NCI-H82 treated with DMSO at 0.1 percent for 48 hours (cell line): Measurements from ENCODE around the gene ALG12.

Experiments used
- DNase-seq: peaks from one replicate; lab custom pipeline; 2025; ENCODE audit not compliant: unreplicated experiment; lab: John Stamatoyannopoulos, UW

The ALG12 gene

DNA sequence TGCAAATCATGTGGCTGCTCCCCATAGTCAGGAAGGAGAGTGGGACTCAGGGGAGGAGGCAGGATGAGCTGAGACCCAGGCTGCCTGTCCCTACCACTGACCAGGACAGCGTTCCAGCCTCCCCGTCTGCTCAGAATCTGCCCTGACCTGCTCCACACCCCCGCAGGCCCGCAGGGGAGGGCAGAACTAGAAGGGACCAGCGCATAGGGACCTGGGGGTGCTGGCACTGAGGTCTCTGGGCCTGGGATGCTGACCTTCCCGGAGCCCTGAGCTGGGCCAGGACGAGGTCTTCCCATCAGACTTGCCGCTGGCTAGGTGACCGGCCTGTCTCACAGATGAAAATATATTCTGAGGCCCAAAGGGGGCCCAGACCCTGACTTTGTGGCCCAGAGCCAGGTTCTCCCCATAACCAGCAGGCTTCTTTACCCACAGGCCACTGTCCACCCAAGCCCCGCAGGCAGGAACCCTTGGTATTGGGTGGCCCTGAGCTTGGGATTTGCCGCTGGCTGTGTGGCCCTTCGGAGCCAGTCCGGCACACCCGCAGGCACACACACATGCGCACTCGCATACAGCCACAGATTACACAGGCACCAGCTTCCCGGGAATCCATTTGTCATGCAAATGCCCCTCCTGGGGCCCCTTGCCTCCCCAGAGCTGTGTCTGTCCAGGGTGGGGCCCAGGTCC, 28.5 kb upstream of the ALG12 start:
- DNase-seq: no peak

DNA sequence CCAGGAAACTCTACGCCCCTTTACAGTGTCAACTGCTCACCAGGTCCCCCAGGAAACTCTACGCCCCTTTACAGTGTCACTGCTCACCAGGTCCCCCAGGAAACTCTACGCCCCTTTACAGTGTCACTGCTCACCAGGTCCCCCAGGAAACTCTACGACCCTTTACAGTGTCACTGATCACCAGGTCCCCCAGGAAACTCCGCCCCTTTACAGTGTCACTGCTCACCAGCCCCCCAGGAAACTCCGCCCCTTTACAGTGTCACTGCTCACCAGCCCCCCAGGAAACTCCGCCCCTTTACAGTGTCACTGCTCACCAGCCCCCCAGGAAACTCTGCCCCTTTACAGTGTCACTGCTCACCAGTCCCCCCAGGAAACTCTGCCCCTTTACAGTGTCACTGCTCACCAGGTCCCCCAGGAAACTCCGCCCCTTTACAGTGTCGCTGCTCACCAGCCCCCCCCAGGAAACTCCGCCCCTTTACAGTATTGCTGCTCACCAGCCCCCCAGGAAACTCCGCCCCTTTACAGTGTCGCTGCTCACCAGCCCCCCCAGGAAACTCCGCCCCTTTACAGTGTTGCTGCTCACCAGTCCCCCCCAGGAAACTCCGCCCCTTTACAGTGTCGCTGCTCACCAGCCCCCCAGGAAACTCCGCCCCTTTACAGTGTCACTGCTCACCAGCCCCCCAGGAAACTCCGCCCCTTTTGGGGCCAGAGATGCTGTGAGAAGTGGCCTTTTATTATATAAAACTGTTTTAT, 27.0 kb upstream of the ALG12 start:
- DNase-seq: peak; percentile 67

DNA sequence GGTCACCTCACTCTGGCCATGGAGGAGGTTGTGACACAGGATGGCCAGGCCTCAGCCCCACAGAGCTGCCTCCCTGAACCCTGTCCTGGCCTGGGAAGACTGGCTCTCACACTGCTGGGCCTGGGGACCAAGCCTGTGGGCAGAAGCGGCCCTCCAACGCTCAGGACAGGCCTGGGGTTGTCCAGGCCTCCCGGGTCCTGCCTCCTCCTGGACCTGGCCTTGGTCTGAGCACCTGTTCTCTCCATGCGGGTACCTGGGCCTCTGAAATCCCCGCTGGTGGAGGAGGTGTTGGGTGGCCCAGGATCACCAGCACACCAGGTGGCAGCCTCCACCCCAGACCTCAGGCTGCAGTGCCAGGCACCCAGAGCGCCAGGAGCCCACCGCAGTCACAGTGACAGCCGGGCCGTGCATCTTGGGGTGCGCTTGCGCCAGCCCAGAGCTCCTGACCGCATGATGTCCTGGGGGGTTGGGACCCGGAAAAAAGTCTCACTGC, 26.2 kb upstream of the ALG12 start:
- no peak for DNase-seq

DNA sequence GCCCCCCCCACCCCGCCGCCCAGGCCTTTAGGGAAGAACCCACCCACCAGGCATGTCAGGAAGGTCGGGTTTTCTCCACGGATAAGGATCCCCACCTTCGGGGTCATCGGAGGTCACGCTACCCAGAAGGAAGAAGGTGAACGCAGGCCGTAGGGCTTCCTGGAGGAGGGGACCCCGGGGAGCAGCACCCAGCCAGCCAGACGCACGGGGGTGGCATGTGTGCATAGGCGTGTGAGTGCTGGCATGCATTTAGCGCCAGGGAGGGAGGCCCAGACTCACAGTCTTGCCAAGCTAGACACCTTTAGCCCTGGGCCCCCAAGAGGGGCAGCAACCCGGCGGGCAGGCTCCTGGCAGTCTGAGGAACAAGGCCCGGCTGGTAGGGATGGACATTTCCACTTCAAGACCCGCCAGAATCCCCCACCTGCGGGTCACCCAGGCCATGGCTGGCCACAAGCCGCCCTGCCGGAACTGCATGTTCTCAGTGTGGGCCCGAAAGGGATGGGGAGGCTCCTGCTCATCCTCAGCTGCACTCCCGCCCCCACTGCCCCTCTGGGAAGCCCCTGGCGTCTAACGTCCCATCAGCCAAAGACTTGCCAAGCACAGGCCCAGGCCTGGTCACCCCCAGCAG, 25.6 kb upstream of the ALG12 start:
- DNase-seq: no peak

DNA sequence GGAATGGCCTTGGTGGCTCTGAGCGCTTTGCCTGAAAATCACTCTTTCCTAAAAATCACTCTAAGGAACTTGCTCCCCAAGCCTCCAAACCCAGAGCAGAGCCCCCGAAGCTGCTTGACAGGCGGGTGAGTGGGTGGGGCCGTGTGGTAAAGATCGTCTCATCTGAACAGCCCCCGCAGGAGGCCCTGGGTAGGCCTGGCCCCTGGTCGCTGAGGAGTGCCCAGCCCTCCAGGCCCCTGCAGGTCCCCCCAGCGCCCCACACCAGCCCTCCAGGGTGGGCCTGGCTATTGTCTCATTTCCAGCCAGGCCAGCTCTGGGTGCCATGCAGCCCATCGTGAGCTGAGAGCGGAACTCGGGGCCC, 25.1 kb upstream of the ALG12 start:
- no peak for DNase-seq

DNA sequence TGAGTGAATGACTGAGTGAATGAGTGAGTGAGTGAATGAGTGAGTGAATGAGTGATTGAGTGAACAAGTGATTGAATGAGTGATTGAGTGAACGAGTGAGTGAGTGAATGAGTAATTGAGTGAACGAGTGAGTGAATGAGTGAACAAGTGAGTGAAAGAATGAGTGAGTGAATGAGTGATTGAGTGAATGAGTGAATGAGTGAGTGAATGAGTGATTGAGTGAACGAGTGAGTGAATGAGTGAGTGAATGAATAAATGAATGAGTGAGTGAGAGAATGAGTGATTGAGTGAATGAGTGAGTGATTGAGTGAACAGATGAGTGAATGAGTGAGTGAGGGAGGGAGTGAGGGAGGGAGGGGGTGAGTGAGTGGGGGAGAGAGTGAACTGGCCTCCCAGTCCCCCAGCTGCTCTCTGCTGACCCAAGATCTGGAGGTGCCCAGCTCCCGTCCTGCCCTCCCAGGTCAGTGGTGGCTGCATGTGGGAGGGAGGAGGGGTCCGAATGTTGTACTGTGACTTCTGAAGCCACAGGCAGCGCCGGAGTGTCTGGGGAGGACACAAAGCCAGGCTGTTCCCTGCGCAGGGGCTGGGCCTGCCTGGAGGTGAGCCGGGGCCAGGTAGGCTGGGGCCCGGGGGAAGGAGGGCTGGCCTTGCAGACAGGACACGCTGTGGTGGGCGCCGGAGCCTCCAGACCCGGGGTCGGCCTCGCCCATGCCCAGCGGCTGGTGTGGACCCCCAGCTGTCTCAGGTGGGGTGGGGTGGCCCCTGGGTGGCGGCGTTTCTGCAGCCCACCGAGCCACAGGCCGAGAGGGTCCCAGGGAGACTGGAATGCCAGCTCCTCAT, 24.5 kb upstream of the ALG12 start:
- no peak for DNase-seq

DNA sequence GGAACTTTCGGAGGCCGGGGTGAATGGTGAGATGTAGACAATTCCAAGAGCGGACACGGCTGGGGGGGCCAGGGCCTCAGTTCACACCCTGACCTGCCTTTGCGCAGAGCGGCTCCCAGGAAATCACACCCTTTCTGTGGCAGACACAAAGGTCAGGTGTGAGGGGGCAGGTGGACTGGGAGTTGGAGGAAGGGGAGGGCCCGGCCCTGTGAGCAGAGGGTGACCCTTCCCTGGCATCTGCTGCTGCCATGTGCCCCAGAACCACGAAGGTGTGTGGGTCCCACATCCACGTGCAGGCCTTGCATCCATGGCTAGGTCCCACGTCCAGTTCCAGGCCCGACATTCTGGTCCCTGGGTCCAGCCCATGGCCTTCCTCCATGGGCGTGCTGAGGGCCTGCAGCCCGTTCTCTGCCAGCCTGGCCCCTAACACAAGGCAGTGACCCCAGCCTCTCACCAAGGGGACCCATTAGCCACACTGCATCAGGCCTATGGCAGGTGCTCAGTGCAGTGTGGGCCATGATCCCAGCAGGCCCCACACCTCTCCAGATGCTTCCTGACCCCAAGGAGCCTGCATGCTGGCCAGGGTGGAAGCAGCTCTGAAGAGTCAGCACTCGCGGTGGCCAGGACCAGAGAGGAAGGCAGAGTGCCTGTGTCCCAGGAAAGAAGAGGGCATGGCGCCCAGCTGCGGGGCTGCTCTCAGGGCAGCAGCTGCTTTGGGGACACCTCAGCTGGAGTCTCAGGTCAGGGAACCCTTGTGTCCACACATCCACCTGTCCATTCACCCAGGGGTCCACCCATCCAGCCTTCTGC, 23.5 kb upstream of the ALG12 start:
- DNase-seq: no peak

DNA sequence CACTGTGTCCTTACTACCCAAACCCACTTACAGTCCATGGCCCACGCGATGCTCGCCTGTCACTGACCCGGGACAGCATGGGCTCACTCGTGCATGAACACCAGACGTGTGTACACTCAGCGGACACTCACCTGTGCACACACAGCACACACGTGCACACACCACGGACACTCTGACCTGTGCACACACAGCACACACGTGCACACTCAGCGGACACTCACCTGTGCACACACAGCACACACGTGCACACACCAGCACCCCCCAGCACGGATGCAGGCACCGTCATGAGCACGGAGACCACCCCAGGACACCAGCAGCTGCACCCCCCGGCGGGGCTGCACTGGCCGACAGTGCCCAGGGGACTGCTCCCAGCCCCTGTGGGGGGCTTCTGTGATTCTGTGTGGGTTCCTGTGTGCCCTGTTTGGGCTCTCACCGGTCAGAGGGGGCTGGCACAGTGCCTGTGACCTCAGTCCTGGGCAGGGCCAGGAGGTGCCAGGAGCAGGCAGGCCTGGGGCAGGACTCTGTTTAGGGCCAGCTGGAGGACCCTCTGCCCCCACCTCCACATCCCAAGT, 20.4 kb upstream of the ALG12 start:
- DNase-seq: no peak

DNA sequence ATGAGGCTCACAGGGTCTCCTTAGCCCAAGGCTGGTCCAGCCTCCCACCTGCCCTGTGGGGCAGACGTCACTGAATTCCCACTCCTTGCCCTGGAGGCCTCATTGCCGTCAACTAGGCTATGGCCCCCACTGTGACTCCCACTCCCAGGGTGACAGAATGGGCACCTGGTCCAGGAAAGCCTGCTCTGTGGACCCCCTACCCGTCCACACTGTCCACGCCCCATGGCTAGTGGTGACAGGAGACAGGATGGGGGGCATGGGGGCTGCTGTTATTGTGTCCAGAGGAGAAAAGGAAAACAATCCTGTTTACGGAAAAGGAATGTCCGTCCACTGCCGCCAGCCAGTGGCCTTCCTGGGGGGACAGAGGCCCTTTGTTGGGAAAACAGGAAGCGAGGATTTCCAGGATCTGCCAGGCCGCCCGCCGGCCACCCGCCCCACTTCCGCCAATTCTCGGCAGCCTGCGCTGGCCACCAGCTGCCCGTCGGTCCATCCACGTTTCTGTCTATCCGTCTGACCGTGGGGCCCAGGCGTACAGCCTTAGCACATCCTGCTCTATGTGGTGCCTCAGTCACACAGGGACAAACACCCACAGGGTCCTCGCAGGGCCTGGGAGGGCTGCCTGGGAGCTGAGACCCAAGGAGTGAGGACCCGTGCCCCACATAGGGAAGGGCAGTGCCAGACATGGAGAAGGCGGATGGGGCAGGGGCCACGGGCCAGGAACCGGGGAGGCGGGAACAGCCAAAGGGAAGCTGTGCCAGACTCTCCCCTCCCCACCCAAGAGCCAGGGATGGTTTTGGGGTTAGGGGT, 19.7 kb upstream of the ALG12 start:
- DNase-seq: no peak

DNA sequence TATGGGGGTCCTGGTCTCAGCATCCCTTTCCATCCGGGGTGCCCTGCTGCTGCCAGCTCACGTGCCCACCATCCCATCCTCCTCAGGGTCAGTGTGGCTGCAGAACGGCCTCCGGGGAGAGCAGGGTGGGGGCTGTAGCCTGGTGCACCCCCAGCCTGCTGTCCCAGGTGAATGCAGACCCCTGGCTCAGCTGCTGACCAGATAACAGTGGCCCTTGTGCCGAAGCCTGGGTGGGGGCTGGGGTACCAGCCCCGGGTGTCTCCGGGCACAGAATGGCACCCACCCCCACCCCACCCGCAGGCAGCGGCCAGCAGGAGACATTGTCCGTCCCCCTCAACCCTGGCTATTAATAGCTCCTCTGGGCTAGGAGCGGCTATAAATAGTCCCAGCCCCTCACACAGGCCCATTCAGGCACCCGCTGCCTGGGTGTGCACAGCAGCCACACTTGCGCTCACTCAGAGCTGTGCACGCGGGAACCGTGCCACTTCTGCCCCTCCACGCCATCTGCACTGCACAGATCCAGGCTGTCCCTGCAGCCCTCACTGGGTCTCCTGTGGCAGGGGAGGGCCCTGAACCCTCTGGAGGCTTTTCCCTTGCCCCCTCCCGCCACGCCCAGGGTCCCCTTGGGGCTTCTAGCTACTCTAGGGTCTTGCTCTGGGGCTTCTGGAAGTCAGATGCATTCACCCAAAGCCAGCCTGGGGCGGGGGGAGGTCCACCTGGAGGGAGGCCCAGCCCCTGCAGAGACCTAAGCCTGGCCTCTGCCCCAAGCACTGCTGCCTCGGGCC, 18.9 kb upstream of the ALG12 start:
- no peak for DNase-seq

DNA sequence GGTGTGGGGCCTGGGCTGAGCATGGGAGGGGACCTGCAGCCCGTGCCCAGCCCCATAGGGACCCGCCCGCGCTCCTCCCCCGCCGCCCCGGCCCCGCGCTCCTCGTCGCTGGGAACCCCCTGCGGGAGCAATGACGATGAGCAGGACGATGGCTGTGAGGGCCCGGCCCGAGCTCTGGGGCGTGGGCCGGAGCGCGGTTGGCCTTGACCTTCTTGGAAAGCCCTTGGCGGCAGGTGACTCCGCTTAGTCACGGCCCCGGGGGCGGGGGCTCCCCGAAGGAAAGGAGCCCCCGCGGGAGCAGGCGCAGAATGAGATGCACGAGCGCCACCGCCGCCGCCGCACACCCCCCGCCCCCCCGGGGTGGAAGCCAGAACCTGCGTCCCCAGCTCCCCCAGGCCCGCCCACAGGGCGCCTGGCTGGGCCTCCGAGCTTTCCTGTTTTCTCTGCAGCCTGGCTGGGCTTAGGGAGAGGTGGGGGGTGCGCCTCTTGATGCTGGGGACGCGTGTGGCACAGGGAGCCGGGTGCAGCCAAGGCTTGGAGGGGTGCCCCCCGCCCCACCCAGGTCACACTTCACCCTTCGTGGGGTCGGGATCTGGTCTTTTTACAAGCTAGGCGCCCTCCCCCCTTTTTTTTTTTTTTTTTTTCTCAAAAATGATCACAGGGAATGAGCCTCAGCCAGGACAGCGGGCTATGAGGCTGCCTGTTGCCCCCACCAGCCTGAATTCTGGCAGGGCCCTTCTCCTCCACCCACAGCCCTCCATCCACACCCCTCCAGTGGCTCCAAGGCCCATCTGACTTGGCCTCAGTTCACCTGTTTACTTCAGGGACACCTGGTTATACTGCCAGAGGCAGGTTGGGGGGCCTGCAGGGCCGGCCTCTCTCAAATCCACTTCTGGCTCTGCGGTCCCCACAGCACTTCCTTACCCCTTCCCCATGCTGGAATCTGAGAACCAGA, 18.1 kb upstream of the ALG12 start:
- DNase-seq: peak; percentile 19

DNA sequence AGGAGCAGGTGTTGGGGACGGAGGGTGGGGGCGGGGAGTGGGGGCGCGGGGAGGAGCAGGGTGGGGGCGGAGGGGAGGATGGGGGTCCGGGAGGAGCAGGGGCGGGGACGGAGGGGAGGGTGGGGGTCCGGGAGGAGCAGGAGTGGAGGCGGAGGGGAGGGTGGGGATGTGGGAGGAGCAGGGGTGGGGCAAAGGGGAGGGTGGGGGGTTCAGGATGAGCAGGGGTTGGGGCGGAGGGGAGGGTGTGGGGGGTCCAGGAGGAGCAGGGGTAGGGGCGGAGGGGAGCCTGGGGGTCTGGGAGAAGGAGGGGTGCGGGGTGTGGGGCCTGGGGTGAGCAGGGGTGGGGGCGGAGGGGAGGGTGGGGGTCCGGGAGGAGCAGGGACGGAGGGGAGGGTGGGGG, 17.3 kb upstream of the ALG12 start:
- no peak for DNase-seq

DNA sequence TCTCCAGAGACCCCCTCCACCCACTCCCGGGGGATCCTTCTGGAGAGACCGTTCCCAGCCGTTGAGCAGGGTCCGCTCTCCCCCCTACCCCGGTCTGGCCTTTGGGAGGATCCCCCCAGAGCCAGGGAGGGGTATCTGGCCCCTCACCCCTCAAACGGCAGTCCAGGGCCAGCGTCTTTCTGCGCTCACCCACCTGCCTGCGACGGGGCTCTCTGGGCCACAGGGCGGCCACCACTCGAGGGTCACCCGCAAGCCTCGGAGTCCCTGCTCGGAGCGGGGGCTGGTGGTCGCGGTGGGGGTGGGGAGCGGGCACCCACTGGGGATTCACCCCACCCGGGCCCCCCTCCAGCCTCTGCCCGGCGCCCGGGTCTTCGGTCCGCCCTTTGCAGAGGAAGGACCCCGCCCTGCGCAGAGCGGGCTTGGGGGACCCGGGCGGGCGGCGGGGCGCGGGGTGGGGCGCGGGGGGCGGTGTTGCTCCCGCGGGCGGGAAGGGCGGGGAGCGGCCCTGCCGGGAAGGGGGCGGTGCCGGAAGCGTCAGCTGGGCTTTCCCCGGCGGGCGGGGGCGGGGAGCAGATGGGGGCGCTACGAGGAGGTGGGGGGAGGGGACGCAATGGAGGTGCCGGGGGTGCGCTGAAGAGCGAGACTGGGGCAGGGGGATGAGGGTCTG, 16.8 kb upstream of the ALG12 start:
- peak; percentile 5 for DNase-seq

DNA sequence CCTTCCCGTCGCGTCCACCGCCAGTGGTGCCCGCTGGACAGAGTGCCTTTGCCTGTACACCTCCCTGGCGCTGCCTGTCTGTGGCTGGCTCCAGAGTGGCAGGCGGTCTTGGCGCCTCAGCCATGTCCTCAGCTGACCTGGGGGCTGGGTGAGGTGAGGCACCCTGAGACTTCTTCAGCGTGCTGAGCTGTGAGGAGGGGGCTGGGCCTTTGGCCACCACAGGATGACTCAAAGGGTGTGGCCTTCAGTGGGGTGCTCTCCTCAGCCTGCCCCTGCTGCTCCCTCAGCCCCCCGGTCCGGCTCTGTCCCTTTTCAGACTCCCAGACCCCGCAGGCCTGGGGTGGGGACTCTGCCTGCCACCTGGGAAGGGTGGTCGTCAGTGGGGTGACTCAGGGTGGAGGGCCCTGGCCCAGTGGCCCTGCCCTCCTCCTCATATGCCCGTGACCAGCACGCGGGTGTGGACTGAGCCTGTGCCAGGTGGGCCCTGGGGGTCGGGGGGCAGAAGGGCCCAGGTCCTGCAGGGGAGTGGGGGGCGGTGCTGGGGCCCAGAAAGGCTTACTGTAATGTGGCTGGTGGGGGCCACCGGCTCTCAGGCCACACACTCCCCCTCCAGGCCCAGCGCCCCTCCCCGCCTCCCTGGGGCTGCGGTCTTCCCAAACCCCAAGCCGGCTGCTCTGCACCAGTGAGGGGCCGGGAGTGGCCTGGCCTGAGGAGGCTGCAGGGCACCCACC, 16.1 kb upstream of the ALG12 start:
- DNase-seq: no peak

DNA sequence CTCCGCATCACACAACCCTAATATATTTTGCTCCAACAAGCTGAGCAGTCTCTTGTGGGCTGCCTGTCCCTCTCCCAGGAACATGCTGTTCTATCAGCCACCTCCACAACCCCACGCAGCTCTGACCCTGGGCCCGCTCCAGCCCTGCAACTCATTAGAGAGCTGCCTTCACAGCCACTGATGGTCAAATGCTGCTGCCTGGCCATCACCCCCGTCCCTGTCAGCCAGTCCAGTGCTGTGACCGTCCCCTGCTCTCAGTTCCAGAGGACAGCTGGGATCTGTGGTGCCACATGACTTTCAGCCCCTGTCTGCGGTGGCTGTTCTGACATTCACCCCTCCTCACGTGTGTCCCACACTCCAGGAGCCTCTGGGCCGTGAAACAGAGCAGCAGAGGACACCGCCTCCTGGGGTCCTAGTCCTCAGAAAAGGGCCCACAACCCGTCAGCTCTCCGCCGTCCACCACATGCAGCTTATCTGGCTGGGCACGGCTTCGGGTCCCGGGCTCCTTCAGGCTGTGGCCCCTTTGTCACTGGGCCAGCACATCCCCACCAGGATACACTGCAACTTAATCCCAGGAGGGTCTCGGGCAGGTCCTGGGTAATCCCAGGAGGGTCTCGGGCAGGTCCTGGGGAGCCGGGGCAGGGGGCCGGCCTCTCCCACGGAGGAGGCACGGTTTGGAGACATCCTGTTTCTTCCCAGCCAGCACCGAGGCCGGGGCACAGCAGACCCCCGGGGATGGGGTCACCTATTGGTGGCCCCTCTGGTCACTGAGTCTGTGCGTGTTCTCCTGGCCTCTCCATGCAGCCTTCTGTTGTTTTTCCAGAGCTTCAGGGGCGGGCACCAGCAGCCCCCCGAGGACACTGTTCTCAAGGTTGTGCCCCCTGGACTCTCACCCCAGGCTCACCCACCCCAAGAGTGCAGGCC, 15.3 kb upstream of the ALG12 start:
- no peak for DNase-seq
